ENCODE results near the gene POTEE.
"Not testable (repeated sequence)": the region's sequence is repeated elsewhere in the genome, so short reads cannot be mapped to it uniquely, and the experiment has no call there.

POTEE gene

DNA sequence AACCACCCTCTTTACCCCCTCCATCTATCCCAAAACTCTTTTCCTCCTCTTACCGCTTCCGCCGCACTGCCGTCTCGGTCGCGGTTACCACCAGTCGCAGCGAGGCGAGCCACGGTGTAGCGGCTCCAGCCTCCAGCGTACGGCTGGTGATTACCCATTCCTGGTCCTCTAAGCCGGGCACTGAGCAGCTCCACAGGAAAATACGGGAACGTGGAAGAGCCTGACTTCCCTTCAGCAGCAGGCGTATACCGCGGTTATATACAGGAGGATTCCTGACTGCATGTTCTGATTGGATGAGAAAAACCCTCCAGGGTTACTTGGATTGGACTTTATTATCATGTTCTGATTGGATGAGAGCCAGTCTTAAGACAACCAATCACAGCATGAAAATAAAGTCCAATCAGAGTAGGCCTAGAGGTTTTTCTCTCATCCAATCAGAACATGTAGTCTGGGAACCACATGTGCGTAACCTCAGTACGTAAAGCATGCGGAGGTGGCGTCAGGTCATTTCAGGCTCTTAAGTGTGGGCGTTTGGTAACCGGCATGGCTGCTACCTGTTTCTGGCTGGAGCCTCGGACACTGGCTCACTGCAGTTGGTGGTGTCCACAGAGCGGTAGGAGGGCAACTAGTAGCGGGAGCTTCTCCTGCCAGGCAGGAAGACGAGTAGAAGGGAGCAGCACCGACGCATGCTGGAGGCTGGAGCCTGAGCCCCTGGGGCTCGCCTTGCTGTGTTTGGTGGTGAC, at the start of gene POTEE:
TSS of gene POTEE (plus strand) at position 507 of the 743 bp plus-strand sequence. CDS start 8,867 bp downstream, outside the sequence.
- DNase-seq (ENCODE audit: low read depth): not testable (repeated sequence)

DNA sequence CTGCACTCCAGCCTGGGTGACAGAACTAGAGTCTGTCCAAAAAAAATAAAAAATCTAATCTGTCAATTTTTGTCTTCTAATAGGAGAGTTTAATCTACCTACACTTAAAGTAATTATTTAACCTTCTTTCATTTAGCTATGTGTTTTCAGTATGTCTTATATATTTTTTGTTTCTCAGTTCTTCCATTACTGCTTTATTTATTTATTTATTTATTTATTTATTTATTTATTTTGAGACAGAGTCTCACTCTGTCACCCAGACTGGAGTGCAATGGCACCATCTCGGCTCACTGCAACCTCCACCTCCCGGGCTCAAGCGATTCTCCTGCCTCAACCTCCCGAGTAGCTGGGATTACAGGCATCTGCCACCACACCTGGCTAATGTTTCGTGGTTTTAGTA, 43.8 kb upstream of the POTEE start:
- DNase-seq (ENCODE audit: low read depth): not testable (repeated sequence)

DNA sequence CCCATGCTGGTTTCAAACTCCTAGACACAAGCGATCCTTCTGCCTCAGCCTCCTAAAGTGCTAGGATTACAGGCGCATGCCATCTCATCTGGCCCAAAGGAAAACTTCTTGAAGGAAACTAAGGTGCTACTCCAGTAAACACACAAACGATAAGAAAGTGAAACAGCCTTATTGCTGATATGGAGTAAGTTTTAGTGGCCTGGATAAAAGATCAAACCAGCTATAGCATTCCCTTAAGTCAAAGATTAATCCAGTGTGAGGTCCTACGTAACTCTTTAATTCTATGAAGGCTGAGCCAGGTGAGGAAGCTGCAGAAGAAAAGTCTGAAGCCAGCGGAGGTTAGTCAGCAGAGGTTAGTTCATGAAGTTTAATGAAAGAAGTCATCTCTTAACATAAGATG, 40.8 kb upstream of the POTEE start:
- no peak for DNase-seq (ENCODE audit: low read depth)

DNA sequence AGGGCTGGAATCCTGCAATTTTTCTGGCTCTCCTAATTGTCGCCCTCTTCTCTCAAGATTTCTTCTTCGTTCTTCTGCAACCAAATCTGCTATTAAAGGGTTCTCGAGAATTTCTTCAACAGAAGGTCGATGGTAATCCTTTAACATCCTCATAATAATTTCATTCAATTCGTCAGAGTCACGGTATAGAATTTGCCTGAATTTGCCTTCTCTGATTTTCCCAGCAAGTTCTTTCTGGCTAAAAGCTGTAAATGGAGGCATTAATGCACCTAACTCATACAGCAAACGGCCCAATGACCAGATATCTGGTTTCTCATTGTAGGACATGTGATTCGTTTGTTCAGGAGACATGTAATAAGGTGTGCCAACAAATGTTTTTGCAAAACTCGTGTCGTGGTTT, 31.3 kb upstream of the POTEE start:
- DNase-seq (ENCODE audit: low read depth): not testable (repeated sequence)

DNA sequence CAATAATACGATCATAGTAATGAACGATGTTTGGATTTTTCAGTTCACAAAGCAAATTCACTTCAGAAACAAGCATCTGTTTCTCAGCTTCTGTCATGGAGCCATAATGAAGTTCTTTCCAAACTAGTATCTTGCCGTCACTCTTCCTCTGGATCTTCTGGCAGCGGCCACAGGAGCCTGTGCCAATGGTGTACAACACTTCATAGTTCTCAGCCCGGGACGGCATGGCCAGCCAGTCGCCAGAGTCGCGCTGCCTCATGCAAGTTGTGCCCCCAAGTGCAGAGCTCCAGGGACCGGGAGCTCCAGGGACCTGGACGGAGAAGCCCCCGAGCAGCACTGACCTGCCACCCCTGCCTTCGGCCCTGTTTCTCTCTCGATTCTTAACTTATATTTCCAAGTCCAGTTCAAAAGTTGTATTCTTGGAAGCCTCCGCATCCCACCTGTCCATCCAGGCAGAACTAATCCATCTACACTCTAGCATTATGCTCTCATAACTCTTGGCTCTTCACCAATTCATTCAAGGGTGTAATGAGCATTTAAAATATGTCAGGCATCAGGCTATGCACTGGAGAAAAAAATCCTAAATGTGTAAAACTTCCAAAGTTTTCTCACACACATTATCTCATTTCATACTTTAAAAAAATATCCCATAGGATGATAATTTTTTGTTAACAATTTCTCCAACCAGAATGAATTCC, 30.5 kb upstream of the POTEE start:
- DNase-seq (ENCODE audit: low read depth): not testable (repeated sequence)

DNA sequence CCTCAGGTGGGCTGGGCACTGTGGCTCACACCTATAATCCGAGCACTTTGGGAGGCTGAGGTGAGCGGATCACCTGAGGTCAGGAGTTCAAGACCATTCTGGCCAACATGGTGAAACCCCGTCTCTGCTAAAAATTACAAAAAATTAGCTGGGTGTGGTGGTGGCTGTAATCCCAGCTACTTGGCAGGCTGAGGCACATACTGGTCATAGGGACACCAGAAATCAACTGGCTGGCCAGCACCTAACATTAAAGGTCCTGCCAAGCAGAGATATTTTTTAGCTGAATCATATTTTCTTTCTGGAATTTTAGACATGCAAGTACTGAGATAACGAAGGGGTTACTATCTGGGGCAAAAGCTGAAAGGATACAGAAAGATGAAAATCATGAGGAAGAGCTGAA, 27.9 kb upstream of the POTEE start:
- DNase-seq (ENCODE audit: low read depth): not testable (repeated sequence)

DNA sequence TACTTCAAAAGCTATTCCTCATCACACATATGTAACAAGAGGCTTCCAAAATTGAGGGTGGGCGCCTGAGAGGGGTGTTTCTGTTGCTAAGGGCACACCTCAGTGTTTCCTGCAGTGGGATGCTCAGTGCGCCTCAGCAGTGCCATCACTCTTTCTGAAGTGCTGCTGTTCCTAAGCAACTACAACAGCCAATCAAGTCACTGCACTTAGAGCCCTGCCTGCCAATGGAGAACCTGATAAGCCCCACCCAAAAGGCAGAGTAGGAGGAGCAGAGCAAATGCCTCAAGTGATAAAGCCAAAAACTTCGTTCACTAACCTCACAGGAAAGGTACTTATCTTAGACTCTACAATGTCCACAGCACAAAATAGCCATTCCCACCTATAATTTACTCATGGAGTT, 15.9 kb upstream of the POTEE start:
- DNase-seq (ENCODE audit: low read depth): not testable (repeated sequence)

DNA sequence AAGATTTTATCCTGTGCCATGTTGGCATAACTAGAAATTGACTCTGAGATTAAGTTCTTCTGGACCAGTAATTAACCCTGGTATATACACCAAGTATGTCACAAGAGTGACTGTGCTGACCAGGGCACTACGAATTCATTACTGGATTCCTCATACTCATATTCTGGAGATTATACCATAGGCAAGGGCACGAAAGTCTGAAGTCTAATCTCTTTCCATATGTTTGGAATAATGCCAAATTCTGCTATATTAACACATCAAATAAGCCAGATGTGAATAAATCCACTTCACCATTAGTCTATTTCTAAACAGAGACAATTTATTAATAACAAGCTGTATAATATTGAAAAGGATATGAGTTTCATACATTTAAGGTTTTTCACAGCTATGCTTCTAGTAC, 13.2 kb upstream of the POTEE start:
- not testable (repeated sequence) for DNase-seq (ENCODE audit: low read depth)

DNA sequence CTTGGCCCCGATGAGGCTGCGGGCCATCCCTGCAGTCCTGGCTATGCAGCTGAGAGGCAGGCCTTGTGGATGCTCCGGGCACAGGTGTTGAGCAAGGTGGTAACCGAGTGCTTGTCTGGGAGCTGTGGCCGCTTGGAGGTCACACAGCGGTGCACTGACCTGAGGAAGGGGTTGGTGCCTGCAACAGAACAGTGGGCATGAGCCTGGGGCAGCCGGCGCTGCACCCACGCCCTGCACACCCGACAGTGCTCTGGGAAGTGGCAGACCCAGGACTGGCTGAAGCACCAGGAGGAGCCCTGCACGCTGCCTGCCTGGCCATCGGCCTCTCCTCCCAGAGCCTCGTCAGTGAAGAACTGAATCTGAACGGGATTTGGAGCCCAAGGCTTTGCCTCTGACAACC, 8.2 kb upstream of the POTEE start:
- no peak for DNase-seq (ENCODE audit: low read depth)

DNA sequence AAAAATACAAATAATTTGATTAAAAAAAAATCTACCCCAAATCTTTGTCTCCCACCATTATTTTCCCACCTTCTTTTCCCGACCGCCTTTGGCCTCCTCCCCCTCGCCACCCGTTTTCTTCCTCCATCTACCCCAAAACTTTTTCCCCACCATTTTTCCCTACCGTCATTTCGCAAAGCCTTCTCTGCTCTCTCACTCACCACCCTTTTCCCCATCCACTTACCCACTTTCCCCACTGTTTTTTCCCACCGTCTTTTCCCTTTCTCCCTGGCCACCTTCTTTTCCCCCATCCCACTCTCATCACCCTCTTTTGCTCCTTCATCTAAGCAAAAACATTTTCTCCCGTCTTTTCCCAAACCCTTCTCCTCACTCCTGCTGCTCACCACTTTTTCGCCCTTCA, 1.5 kb upstream of the POTEE start:
- DNase-seq (ENCODE audit: low read depth): not testable (repeated sequence)

DNA sequence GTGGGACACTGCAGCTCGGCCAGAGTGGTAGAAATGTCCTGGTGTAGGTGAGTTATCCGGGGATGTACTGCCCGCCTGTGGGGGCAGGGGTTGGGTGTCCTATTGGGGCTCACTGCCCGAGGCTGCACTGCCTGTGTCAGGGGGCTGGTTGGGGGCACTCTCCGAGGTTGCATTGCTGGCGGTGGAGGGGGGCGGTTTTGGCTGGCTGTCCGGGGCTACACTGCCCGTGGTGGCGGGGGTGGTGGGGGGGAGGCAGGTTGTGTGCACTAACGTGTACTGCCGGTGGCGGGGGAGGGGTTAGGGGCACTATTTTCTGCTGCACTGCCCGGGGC, 403 bp downstream of the POTEE start:
- not testable (repeated sequence) for DNase-seq (ENCODE audit: low read depth)

DNA sequence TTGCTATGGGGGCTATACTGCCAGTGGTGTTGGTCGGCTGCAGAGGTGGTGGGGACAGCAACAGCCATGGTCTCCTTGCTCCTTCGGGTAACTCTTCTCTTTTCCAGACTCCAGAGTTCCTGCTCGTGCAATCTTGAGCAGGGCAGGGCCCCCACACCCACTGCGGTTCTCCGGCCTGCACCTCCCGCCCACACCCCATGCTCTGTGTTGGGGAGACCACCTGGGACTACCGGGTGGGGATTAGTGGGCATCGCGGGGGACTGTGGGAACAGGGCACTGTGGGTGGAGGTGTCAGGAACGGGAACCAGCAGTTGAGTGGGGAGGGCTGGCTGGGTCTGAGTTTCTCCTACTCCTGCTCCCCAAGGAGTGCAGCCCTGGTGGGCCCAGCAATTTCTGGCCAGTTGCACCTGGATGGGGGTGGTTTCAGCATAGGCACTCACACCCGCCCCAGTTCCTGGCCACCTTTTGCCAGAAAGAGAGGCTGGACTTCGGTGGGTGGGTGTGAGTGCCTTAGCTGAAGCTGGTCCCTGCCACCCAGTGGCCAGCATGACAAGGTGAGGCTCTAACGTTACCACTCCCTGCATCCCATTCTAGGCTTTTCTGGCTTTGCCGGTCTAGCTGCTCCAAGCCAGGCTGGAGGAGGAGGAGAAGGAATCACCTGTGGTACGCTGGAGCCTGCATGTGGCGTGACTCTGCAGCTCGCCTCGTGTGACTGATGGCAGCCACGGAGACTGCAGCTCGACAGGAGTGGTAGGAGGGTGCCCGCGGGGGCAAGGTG, 1.3 kb downstream of the POTEE start:
- DNase-seq (ENCODE audit: low read depth): not testable (repeated sequence)

DNA sequence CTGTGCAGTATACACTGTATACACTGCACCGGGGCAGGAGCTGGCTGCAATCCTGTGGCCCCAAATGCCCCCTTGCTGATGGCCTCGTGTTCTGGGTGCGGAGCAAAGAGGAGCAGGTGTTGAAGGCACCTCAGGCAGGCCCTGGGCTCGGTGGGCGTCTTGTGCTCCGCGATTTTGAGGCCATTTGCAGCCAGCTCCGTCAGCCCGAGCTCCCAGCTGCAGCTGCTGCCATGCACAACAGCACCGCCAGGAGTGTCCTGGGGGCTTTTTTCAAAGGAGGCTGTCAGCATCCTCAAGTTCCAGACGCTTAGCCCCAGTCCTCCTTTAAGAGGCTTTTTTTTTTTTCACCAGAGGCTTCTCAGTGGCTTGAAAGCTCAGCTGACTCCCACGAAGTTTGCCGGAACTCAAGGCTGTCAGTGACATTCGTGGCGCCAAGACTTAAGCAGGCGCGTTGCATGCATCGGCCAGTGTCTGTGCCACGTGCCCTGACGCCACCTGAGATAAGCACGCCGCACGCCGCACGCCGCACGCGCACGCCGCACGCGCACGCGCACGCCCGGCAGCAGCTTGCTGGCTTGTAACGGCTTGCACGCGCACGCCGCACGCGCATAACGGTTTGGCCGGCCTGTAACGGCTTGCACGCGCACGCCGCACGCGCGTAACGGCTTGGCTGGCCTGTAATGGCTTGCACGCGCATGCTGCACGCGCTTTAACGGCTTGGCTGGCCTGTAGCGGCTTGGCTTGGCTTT, 8.1 kb downstream of the POTEE start:
- DNase-seq (ENCODE audit: low read depth): not testable (repeated sequence)

DNA sequence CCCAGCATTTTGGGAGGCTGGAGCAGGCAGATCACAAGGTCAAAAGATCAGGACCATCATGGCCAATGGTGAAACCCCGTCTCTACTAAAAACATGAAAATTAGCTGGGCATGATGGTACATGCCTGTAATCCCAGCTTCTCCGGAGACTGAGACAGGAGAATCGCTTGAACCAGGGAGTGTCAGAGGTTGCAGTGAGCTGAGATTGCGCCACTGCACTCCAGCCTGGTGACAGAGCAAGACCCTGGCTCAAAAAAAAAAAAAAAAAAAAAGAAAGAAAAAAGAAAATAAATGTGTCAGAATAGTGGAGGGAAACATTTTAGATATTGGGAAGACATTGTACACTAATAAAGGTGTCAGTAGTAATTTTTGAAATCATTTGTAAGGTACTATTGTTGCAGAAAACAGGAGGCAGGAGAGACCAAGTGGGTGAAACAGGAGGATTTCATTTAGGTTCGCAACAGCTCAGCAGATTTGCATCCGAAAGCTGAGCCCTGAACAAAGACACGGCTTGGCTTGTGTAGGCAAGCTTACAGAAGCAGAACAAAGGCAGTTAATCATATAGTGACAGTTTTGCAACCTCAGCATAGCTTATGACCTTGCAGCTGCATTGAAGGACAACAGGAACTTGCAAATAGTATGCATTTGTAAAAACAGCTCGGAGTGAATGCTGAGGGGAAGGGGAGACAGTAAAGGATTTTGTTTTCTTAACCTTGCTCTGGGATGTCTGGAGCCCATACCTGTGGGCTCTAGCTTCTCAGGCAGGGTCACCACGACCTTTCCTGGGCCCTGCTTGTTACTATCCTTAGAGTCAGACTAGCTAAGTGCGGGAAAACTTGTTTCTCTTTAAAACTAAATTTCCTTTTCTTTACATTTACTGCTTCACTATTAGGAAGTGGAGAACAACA, 26.5 kb downstream of the POTEE start:
- DNase-seq (ENCODE audit: low read depth): not testable (repeated sequence)
